HG03139 (cell line): ENCODE measurements around the gene CTSO.
A peak's percentile ranks its signal among the peaks of the same experiment; 100 is the strongest.

Source experiments
- ATAC-seq: cut with Tn5 transposase; IDR thresholded peaks from one replicate; pipeline ENCODE4 v1.9.1; 2021; ENCODE audit not compliant: unreplicated experiment

Gene CTSO, protein sequence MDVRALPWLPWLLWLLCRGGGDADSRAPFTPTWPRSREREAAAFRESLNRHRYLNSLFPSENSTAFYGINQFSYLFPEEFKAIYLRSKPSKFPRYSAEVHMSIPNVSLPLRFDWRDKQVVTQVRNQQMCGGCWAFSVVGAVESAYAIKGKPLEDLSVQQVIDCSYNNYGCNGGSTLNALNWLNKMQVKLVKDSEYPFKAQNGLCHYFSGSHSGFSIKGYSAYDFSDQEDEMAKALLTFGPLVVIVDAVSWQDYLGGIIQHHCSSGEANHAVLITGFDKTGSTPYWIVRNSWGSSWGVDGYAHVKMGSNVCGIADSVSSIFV

GRCh38 chr4:155953151-155954117 is at the start of gene CTSO:
Gene CTSO (minus strand): TSS chr4:155953866. CDS start chr4:155953847, 19 bp downstream.
- ATAC-seq, result peak; percentile 95

- no peak for ATAC-seq
Observed at GRCh38 chr4:156000491-156000890, 46.8 kb upstream of the CTSO start.

- ATAC-seq, result no peak
Observed at GRCh38 chr4:155999725-156000124, 46.1 kb upstream of the CTSO start.

GRCh38 chr4:155995069-155995468 is 41.4 kb upstream of the CTSO start:
- ATAC-seq, result no peak

DNA sequence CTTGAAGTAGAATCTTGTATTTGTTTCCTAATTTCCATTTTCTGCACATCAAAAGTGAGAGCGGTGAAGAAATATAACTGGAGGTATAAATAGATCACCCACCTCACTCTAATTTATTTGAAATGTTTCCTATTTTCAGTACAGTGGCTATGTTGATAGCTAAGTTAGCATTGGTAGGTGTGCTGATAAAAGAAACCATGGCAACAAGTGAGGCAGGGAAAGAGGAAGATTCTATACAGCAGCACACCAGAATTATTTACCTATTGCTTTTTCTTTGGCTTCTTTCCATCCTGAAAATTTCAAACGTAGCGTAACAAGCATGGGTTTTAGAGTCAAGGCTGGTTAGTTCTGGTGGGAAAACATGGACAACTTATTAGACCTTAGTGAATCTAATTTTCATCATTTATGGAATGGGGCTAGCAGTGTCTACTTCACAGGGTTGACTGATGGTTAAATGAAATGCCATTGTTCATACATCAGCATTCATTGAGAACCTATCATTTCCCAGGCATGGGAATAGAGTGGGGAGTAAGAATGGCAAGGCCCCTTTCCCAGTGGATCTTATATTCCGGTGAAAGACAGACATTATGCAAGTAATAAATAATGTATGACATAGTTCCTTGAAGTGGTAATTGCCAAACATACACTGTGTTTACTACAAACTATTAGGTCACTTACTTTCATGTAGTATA is 30.6 kb upstream of the CTSO start:
- ATAC-seq, result no peak

DNA sequence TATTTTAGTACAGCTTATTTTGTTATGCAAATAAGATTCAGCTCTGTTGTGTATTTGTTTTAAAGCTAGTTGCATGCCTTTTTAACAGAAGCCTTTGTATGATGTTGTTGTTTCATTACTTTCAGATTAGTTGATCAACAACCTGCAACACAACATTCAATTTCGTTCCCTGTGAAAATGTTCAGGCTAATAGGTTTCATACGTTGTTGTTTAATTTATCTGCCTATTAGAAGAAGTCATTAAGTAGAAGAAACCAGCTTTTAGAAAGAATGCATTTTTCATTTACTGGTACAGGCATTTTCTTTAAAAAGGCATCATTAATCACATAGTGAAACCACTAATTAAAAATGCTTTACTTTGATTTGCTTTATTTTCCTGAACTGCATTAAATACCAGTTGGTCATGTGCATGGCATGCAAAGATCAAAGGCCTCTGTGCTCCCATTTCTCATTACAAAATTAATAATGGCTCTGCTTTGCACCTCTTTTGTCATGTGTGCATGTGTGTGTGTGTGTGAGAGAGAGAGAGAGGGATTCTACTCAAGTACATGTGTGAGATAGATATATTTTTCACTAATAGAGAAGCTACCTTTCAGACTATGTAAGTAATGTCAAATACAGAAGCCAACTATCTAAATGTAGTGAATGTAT is 29.2 kb upstream of the CTSO start:
- ATAC-seq, result no peak

DNA sequence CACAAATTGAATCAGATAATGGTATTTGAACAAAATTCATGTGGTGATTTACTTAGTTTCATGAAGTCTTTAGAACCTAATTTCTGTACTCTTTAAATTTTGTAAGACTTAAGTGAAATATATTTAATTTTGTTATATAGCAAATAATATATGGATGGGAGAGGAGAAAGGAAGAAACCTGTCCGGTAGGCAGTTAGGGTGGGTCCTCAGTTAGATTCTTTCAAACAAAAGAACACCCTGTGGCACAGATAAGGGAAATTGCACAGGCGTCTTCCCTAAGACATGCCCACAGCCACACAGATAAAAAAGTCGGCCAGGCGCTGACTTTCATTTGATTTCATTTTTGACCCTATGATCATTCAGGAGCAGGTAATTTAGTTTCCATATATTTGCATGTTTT is 25.1 kb upstream of the CTSO start:
- ATAC-seq, result no peak

DNA sequence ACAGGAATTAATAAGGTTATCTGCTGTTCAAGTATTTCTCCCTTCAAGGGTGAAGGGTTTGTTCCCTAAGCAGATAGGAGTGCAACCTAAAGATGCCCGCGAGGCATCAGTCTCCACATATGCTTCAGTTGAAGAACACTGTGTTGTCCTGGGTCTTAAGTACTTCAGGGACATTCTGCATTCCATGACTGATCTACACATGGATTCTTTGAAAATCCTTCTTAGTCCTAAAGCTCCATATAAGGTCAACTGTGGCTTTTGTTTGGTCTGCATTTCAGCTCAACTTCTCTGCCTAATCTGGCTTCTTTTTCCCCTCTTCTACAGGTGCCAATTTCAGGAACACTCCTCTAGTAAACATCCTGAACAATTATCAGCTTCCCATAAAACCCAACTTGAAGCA is 21.8 kb upstream of the CTSO start:
- ATAC-seq, result no peak

GRCh38 chr4:155974996-155975395 is 21.3 kb upstream of the CTSO start:
- no peak for ATAC-seq

- ATAC-seq, result peak; percentile 90
Observed at GRCh38 chr4:155974476-155974749, 20.7 kb upstream of the CTSO start.

- peak; percentile 14 for ATAC-seq
Observed at GRCh38 chr4:155973639-155974475, 20.2 kb upstream of the CTSO start.

DNA sequence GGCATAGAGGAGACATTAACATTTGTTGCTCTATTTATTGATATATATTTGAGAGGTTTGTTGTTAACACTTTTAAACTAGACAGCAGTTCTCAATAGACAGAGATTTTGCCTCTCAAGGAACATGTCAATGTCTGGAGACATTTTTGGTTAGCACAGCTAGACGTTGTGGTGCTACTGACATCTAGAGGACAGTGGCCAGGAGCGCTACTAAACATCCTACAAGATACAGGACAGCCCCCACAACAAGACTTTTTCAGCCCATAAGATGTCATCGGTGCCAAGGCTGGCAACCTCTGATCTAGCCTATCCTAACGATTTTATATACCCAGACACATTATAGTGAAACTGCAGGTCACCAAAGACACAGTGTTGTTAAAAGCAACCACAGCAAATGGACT is 18.4 kb upstream of the CTSO start:
- no peak for ATAC-seq

GRCh38 chr4:155966731-155967395 is 13.2 kb upstream of the CTSO start:
- no peak for ATAC-seq

GRCh38 chr4:155966171-155966570 is 12.5 kb upstream of the CTSO start:
- no peak for ATAC-seq

DNA sequence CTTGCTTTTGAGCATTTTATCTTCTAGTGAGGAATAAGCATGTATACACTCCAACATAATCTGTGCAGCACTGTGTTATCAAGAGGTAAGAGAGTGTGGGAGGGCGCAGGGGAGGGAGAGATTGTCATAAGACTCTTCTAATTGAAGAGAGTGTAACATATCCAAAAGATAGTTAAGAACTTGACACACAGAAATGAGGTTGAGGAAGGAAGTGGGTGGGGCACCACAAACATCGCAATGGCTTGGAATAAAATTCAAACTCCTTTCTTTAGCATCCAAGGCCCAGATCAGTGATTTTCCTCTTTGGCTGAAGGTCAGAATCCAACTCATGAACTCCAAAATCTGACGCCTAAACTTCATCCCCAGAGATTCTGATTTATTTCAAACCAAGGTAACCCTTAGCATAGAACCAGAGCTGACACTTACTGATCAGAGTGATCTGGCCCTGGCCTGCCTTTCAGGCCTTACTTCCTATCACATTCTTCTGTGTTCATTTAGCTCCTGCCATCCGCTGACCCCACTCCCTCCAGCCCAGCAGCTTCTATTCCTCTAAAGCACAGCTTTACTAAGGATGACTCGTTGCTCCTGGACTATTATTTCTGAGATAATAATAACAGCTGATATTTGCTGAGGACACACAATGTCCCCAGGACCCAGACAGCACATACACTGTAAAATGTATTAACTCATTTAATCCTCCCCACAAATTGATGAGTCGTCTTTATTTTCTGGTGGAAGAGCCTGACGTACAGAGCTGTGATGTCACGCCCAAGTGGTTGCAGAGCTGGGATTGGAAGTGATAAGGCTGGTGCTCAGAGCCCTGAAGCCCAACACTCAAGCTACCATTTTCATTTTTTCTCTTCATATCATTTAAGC is 10.6 kb upstream of the CTSO start:
- no peak for ATAC-seq

DNA sequence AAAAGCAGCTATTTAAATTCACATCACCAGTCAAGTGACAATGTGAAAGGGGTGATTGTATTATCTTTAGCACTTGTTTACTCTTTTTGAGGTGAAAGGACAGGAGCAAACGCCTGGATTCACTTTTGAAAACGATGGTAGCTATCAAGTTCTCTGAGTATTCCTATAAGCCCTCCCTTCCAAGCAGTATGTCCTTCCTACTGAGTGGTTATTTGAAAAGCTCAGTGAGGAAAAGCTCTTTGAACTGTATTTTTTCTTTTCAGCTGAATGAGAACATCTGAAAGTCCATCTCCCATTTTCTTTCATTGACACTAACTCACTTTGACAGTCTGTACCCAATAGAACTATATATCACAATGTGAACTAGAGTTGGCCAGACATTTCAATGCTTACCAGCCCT is 9.1 kb upstream of the CTSO start:
- no peak for ATAC-seq

GRCh38 chr4:155961575-155961974 is 7.9 kb upstream of the CTSO start:
- no peak for ATAC-seq

- no peak for ATAC-seq
Observed at GRCh38 chr4:155960522-155960921, 6.9 kb upstream of the CTSO start.

GRCh38 chr4:155959417-155959816 is 5.8 kb upstream of the CTSO start:
- no peak for ATAC-seq
